Activated CD8-positive, alpha-beta memory T cell treated with anti-CD3 and anti-CD28 coated beads for 36 hours (primary cell): ENCODE data around the gene USP34. TPM values are rescaled to one million over a fixed set of nuclear protein-coding genes. Genes with fewer than 3 reads are reported as not detected.
"Not testable (repeated sequence)": the region's sequence is repeated elsewhere in the genome, so short reads cannot be mapped to it uniquely, and the experiment has no call there.

Source experiments
- CTCF ChIA-PET: fragments of 350-600 bp; sonication (Branson Sonifier 250); formaldehyde crosslinking; loops from one replicate; lab custom pipeline; 2021; ENCODE audit warnings: antibody characterized with exemption; lab: Charles Lee
- POLR2A ChIA-PET: fragments of 350-600 bp; sonication (Branson Sonifier 250); formaldehyde crosslinking; loops from one replicate; lab custom pipeline; 2021; ENCODE audit warnings: antibody characterized with exemption; lab: Charles Lee
- total RNA-seq, 2 experiments: library from RNA; stranded (reverse); gene quantifications; one replicate each; pipeline ENCODE4 v1.2.3, GENCODE V29; 2021

USP34 gene
- total RNA-seq, 2 experiments from 2014 or later = 67.8 to 72.1 TPM

DNA sequence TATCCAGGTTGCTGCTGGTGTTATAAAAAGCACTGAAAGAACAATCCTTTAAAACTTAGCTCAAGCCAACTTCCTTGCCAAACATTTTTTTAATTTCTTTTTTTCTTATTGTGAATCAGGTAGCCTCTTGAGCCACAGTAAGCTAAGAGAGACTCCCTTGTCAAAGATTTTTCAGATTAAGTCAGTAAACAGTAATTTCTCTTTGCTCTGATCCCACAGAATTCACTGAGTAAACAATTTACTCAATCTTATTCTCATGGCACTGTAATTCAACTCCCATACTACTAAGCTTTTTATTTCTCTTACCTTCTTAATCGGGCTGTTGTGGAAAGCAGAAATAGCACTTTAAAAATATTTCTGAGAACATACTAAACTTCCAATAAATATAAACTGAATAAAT is 226.2 kb downstream of the USP34 start:
- CTCF ChIA-PET = no interaction called here
- POLR2A ChIA-PET = no interaction called here

DNA sequence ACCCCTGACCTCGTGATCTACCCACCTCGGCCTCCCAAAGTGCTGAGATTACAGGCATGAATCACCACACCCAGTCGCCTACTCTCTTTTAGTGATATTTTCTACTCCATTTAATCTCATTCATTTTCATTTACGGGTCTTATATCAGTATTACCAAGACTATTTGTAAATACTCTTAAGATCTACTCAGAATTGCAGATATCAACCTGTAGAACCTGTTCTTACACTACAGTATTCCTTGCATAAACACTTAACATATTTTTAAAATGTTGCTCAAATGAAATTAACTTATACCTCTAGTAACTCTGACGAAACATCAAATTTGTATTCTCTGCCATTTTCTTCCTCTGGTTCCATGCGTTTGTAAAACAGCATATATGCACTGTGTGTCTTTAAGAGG is 229.6 kb downstream of the USP34 start:
- ChIA-PET CTCF (no interaction called here), POLR2A (no interaction called here)

DNA sequence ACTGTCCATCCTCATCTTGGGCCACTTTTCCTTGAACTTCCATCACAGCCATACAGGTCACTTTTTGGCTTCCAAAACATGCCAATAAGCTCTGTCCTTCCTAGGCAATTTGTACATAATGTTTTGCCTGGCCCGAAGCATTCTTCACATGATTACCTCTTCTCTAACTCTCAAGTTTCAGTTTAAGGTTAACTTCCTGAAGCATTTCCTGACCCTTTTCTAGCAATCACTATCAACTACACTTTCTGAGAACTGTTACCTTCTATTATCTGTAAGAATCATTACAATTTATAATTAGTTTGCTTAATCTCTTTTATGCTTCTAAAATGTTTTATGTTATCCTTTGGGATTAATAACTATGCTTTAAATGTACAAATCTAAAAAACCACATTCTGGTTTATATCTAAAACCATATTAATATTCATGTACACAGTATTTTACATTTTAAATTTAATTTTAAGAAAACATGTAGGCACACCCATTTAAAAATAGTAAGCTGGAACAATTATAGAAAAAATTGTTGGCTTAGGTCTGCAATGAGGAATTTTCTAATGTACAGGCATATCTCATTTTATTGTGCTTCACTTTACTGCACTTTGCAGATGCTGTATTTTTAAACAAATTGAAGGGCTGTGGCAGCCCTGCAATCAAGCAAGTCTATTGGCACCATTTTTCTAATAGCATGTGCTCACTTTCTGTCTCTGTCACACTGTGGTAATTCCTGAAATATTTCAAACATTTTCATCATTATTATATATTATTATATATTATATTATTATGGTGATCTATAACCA is 232.5 kb downstream of the USP34 start:
- POLR2A ChIA-PET = no interaction called here
- CTCF ChIA-PET = interaction anchor here (0.6 to 1.3 kb wide), 2 partner anchors 17 to 33 kb away, joined by 3 read pairs; no protein-coding TSS in a partner anchor

DNA sequence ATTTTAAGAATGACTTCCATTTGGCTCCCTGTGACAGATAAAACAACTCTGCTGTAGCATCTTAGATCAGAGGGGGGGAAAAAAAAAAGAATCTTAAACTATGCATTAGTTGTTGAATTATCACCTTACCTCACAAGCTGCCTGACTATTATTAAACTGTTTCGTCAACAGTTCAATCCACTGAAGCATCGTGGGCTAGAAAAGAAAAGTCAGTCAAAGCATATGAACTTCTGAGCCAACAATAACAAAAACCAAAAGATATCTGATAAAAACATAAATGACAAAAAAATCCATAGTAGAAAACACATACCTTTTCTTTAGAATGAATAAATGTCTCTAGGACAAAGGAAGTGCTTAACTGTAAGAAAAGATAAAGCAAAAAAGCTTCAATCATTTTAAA is 235.2 kb downstream of the USP34 start:
- ChIA-PET POLR2A (no interaction called here), CTCF (no interaction called here)

DNA sequence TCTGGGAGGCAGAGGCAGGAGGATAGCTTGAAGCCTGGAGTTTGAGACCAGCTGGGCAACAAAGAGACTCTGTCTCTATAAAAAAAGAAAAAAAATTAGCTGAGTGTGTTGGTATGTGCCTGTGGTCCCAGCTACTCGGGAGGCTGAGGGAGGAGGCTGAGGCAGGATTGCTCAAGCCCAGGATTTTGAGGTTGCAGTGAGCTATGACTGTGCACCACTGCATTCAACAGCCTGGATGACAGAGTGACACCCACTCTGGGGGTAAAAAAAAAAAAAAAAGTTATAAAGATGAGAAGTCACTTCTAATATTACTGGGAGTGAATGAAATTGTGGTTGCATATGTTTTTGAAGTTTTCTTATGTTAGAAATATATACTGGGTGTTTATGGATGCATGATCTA is 237.3 kb downstream of the USP34 start:
- ChIA-PET POLR2A (no interaction called here), CTCF (interaction anchor here (1.6 kb wide), 1 partner anchor 18 kb away, joined by 3 read pairs; no protein-coding TSS in a partner anchor)

DNA sequence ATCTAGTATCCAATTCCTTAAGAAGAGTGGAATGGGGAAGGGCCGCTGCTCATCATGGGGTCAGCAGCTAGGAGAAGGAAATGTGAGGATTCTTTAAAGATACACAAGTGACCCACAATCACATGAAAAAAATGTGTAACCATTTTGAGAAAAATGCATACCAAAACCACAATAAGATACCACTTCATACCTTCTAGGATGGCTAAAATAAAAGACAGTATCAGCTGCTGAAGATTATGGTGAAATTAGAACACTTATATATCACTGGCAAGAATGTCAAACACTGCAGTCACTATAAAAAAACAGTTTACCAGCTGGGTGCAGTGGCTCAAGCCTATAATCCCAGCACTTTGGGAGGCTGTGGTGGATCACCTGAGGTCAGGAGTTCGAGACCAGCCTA is 241.0 kb downstream of the USP34 start:
- POLR2A ChIA-PET = no interaction called here
- CTCF ChIA-PET = no interaction called here

DNA sequence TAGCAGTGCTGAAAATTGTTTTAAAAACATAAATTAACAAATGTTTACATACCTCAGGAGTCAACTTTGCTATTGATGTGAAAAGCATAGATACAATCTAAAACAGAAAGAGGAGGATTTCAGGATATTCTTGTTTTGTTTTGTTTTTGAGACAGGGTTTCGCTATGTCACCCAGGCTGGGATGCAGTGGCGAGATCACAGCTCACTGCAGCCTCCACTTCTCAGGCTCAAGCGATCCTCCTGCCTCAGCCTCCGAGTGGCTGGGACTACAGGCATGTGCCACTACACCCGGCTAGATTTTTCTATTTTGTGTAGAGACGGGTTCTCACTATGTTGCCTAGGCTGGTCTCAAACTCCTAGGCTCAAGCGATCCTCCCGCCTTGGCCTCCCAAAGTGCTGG is 248.3 kb downstream of the USP34 start:
- POLR2A ChIA-PET = no interaction called here
- CTCF ChIA-PET = no interaction called here

DNA sequence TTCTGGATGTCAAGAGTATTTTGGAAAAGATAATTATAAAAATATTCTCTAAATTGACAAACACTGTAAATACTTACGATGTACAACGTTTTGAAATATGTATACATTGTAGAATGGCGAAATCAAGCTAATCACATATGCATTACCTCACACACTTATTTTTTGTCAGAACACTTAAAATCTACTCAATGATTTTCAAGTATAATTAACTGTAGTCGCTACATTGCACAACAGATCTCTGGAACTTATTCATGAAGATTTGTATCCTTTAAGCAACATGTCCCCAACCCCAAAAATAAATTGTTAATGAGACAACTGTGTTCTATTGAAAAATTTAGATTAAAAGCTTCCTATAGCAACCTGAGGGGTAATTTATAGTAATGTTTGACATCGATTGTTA is 249.1 kb downstream of the USP34 start:
- CTCF ChIA-PET = no interaction called here
- POLR2A ChIA-PET = no interaction called here

DNA sequence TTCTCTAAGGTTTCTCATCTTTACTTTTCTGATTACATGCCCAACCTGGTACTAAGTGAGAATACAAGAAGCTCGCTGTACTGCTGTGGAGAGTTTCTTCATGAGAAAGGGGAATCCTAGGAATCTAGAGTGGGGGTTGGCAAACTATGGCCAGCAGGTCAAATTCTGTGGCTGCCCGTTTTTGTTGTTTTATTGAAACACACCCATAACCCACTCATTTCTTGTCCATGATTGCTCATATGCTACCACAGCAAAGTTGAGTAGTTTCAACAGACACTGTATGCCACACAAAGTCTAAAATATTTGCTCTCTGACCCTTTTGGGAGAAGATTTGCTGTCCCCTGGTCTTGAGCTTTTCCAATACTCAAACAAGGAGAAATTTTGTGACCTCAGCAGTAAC is 250.1 kb downstream of the USP34 start:
- ChIA-PET CTCF (interaction anchor here (0.5 kb wide), 1 partner anchor 159 kb away, joined by 3 read pairs; no protein-coding TSS in a partner anchor), POLR2A (no interaction called here)

DNA sequence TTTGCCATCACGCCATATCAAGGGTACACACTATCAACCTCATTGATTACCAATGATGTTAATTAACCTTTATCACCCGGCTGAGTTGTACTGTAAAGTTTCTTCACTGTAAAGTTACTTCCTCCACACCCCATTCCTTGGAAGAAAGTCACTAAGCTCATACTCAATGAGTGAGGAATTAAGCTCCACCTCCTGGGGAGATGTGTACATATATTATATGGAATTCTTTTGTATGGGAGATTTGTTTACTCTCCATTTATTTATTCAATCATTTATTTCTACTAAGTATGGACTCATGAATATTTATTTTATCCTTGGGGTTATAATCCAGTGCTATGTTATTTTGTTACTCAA is 252.1 kb downstream of the USP34 start:
- CTCF ChIA-PET = no interaction called here
- POLR2A ChIA-PET = no interaction called here

DNA sequence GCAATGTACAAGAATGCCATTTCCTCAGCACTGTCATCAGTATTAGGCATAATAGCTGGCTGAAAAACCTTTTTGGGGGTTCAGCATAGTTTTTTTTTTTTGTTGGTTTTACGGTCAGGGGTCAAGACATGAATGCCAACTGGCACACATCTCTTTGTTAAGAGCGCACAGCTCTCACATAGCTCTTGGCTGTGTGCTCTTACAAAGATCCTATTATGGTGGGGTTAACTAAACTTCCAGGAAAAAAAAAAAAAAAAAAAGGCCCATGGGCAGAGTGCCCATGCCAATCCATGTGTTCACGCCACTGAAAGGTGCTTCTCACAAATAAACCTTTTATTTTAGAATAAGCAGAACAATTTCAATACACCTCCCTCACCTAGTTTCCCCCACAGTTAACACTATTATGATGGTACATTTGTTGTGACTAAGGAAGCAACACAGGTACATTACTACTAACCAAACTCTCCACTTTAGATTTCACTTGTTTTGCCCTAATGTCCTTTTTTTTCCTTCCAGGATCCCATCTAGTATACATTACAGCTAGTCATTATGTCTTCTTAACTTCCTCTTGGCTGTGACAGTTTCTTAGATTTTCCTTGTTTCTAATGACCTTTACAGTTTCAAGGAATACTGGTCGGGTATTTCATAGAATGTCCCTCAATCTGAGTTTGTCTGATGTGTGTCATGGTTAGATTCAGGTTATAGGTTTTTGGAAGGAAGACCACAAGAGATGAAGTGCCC is 252.6 kb downstream of the USP34 start:
- POLR2A ChIA-PET = no interaction called here
- CTCF ChIA-PET = no interaction called here

DNA sequence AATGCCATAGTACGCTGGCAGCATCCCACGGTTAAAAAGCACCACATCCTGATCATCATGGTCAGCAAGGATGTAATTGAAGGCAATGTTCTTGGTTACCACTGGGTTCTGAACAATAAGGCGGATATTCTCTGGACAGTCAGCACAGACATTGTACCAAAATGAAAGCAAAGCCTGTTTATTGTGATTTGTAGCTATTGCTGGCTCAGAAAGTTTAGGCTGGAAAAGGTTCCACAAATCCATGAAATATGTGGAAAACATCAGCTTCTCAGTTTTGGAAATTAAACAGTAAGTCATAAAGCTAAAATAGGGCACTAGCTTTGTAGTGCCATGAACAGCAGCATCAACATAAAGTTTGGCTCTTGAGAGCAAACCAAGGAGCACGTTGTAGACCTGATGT is 256.7 kb downstream of the USP34 start:
- ChIA-PET POLR2A (no interaction called here), CTCF (no interaction called here)

DNA sequence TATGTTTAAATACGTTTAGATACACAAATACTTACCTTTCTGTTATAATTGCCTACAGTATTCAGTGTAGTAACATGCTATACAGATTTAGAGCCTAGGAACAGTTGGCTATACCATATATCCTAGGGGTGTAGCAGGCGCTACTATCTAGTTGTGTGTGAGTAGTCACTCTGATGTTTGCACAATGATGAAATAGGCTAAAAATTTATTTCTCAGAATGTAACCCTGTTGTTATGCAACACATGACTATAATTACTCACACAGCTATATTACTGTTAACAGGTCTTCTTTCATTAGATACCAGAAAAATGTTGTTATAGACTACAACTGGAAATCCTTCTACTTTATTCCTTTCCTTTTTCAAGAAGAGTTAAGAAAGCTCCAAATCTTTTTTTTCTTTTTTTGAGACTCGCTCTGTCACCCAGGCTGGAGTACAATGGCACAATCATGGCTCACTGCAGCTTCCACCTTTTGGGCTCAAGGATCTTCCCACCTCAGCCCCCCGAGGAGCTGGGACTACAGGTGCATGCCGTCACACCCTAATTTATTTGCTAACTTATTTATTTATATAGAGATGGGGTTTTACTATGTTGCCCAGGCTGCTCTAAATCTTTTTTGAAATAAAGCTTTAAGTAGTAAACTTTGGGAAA is 260.4 kb downstream of the USP34 start:
- CTCF ChIA-PET = no interaction called here

DNA sequence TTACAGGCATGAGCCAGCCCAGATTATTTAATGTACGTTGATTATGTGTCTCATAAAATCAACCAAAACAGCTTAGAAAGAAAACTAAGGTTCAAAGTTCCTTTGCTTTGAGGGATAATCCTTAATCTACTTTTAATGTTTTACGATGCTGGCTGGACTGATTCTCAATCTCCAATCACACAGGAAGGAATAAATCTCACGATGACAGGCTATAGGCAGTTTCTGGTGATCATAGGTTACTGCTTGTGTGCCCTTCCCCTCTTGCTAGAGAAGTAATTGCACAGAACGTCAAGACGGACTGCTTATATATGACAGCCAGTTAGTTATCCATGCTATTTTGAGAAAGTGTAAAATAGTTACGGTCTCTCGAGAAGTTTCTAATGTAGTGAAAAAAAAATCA is 265.8 kb downstream of the USP34 start:
- ChIA-PET POLR2A (no interaction called here), CTCF (interaction anchor here (0.6 kb wide), 1 partner anchor 253 kb away, joined by 3 read pairs; no protein-coding TSS in a partner anchor)

More for the DNA sequence above, 260.4 kb downstream of the USP34 start:
- POLR2A ChIA-PET = no interaction called here

DNA sequence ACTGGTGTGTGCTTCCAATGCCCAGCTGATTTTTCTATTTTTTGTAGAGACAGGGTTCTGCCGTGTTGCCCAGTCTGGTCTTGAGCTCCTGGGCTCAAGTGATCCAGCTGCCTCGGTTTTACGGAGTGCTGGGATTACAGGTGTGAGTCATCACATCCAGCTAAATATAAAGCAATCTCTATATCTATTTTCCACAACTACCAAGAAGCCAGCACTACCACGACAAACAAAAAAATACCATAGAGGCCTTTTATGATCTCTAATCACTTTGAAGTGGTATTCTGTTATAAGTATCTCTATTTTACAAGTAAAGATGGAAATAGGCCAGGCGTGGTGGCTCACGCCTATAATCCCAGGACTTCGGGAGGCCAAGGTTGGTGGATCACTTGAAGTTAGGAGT is 274.2 kb downstream of the USP34 start:
- POLR2A ChIA-PET = interaction anchor here (0.7 kb wide), 1 partner anchor 37 kb away, joined by 11 read pairs; no protein-coding TSS in a partner anchor

DNA sequence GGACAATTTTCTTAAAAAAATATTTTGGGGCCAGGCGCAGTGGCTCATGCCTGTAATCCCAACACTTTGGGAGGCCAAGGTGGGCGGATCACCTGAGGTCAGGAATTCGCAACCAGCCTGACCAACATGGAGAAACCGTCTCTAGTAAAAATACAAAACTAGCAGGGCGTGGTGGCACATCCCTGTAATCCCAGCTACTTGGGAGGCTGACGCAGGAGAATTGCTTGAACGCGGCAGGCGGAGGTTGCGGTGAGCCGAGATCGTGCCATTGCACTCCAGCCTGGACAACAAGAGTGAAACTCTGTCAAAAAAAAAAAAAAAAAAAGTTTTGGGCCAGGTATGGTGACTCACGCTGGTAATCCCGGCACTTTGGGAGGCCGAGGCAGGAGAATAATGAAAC is 276.2 kb downstream of the USP34 start:
- POLR2A ChIA-PET, CTCF ChIA-PET: not testable (repeated sequence)

More for the DNA sequence above, 274.2 kb downstream of the USP34 start:
- CTCF ChIA-PET = no interaction called here

DNA sequence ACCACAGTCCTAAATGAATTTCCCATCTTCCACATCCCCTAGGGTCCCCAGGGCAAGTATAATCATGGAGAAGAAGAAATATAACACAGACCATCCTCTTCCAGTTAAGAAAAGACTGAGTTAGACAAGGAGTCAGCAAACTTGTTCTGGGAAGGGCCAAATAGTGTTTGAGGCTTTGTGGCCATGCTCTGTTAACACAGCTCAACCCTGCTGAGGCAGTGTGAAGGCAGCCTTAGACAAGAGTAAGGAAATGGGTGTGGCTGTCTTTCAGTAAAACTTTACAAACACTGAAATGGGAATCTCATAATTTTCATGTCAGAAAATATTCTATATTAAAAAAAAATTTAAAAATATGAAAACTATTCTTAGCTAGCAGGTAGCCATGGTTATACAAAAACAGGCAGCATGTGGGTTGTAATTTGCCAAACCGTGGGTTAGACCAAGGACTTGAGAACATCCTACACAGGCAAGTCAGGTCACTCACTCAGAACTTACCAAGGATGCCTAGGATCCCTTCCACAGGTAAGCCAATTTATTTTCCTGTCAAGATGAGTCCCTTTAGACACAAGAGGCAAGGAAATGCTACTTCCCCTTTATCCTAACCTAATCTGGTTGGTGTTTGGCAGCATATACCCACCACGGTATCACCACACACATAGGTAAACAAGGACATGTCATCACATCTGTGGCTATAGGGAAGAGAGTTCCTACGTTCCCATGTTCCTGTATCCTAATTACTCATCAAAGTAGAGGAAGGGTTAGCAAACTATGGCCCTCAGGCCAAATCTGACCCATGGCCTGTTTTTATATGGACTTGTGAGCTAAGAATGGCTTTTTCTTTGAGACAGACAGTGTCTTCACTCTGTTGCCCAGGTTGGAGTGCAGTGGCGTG is 277.0 kb downstream of the USP34 start:
- CTCF ChIA-PET = no interaction called here
- POLR2A ChIA-PET = no interaction called here

DNA sequence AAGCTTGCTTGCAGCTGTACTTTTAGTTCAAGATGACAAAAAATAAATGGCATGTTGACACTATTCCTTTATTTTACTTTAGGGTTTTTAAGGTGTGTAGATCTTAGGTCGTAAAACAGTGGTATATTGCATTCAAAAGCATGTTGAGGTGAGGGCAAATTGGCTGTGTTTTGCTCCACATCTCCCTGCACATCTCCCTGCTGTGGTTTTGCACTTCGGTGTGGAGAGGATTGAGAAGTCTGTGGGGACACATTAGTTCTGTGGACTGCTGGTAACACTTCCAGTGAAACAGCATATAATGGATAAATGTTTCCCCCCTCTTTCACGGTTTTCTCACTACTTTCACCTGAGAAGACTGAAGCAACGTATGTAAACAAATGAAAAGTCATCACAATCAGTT is 283.8 kb downstream of the USP34 start:
- ChIA-PET CTCF (no interaction called here), POLR2A (no interaction called here)

DNA sequence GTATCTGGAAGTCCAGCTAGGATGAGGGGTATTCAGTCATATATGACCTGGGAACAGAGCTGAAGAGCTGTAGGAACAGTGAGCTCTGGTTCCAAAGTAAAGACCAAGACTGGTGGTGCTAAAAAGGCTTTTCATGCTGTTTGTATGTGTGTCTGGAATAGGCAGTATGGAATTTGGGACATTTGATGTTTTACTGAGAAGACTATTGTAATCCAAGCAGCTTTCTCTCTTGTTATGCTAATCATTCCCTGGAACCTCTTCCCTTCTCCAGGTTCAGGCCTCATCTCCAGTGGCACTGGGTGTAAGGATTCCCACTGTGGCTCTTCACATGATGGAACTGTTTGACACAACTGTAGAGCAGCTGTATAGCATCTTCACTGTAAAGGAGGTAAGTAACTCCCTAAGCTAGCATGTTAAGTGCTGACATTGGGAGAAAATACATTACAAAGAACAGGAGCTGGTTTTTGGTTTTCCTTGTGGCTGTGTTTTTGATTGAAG is 285.6 kb downstream of the USP34 start:
- POLR2A ChIA-PET = no interaction called here
- CTCF ChIA-PET = interaction anchor here (0.5 kb wide), 1 partner anchor 344 kb away, joined by 4 read pairs; no protein-coding TSS in a partner anchor
